GM12878 (cell line): ENCODE data around the gene ZMYND15. TPM values are rescaled to one million over a fixed set of nuclear protein-coding genes. Genes with fewer than 3 reads are reported as not detected.

ENCODE experiments used
- ATAC-seq: fragments of 200-7000 bp; cut with Tn5 transposase; 3 replicates; pipeline ENCODE4 v1.9.1; 2020; ENCODE audit warnings: mild to moderate bottlenecking, moderate library complexity
- BruUV-seq: library from RNA; stranded (reverse); fragments of 400-500 nt; replicated peaks from 2 replicates; lab custom pipeline; 2021; lab: Mats Ljungman, UMichigan
- CTCF ChIA-PET: fragments of 300-600 bp; sonication (Branson Sonifier 250); formaldehyde crosslinking; extraction: SDS; loops from one replicate; lab custom pipeline; 2021; ENCODE audit warnings: inconsistent platforms; lab: Yijun Ruan, JAX
- POLR2A ChIA-PET: fragments of 350-600 bp; formaldehyde crosslinking; extraction: SDS; loops from one replicate; lab custom pipeline; 2021; ENCODE audit warnings: inconsistent platforms; lab: Charles Lee
- RAD21 ChIA-PET: fragments of 300-600 bp; sonication (Branson Sonifier 250); formaldehyde crosslinking; loops from one replicate; lab custom pipeline; 2023; ENCODE audit warnings: antibody characterized with exemption; ENCODE audit not compliant: unreplicated experiment; lab: Charles Lee
- SMC1A ChIA-PET: fragments of 300-600 bp; sonication (Branson Sonifier 250); formaldehyde crosslinking; loops from one replicate; lab custom pipeline; 2023; ENCODE audit not compliant: unreplicated experiment, uncharacterized antibody; lab: Charles Lee
- DNase-seq: peaks from one replicate; pipeline ENCODE4 v3.0.0-alpha.2; 2011; ENCODE audit warnings: low read depth, low spot score
- FAIRE-seq: peaks from 3 replicates; lab custom pipeline; 2011; peaks lifted over from hg19 to GRCh38; lab: Jason Lieb, UNC
- H2AFZ ChIP-seq: 2 replicates; pipeline ENCODE4 v1.6.0; 2011; ENCODE audit warnings: low read depth, low read length, control low read depth; ENCODE audit not compliant: control insufficient read depth
- H3K27ac ChIP-seq: 2 replicates; pipeline ENCODE4 v1.5.1; 2011; ENCODE audit warnings: control low read depth; ENCODE audit not compliant: control insufficient read depth, insufficient read depth
- H3K27me3 ChIP-seq, 2 experiments: replicated peaks in 1 of 2; 2 replicates each; pipeline versions ENCODE4 v1.6.0 to v1.6.1; 2011; ENCODE audit warnings: low read length in 1 of 2; ENCODE audit not compliant: control insufficient read depth in 2 of 2, insufficient read depth in 2 of 2
- H3K36me3 ChIP-seq, 2 experiments: 2 replicates each; pipeline ENCODE4 v1.5.1; 2011; ENCODE audit warnings: low read length in 1 of 2; ENCODE audit not compliant: control insufficient read depth in 2 of 2, insufficient read depth in 2 of 2
- H3K4me1 ChIP-seq: 2 replicates; pipeline ENCODE4 v1.6.1; 2011; ENCODE audit warnings: mild to moderate bottlenecking, low read length, moderate library complexity, mixed read lengths; ENCODE audit not compliant: control insufficient read depth, insufficient read depth
- H3K4me2 ChIP-seq: 2 replicates; pipeline ENCODE4 v1.6.0; 2011; ENCODE audit warnings: control low read depth; ENCODE audit not compliant: control insufficient read depth, insufficient read depth
- H3K4me3 ChIP-seq: fragments of 200-600 bp; sonication (generic); 2 replicates; pipeline ENCODE4 v1.5.1; 2016
- H3K79me2 ChIP-seq: 2 replicates; pipeline ENCODE4 v1.6.0; 2011; ENCODE audit warnings: low read length; ENCODE audit not compliant: control insufficient read depth, insufficient read depth
- H3K9ac ChIP-seq: 2 replicates; pipeline ENCODE4 v1.8.0; 2011; ENCODE audit warnings: low read length, control low read depth, mixed read lengths; ENCODE audit not compliant: control insufficient read depth, insufficient read depth
- H3K9me3 ChIP-seq: replicated peaks from 3 replicates; pipeline ENCODE4 v1.5.1; 2011; ENCODE audit warnings: mild to moderate bottlenecking, low read length; ENCODE audit not compliant: control insufficient read depth, insufficient read depth
- H4K20me1 ChIP-seq: 2 replicates; pipeline ENCODE4 v1.6.0; 2011; ENCODE audit not compliant: control insufficient read depth, insufficient read depth
- BACH1 ChIP-seq: fragments of 450-650 bp; IDR thresholded peaks from 2 replicates; pipeline ENCODE4 v1.6.1; 2017; ENCODE audit warnings: mild to moderate bottlenecking, borderline replicate concordance
- BHLHE40 ChIP-seq, 2 experiments: fragments of 450-650 bp in 1 of 2; IDR thresholded peaks; 2 replicates each; pipeline ENCODE4 v1.6.1; 2011 to 2017; ENCODE audit warnings: low read depth in 2 of 2, borderline replicate concordance in 1 of 2, improper control_type of control experiment in 1 of 2, low read length in 1 of 2, mild to moderate bottlenecking in 1 of 2
- CBFB ChIP-seq: IDR thresholded peaks from 2 replicates; pipeline ENCODE4 v1.6.1; 2016; ENCODE audit warnings: antibody characterized with exemption, low read depth
- CBX5 ChIP-seq: sonication (generic); IDR thresholded peaks from 2 replicates; pipeline ENCODE4 v1.6.1; 2016; ENCODE audit warnings: low read depth, moderate library complexity, mild to moderate bottlenecking, inconsistent platforms
- CREM ChIP-seq: IDR thresholded peaks from 2 replicates; pipeline ENCODE4 v1.6.1; 2014; ENCODE audit warnings: antibody characterized with exemption, low read depth
- DPF2 ChIP-seq: fragments of 450-650 bp; IDR thresholded peaks from 2 replicates; pipeline ENCODE4 v1.6.1; 2017; ENCODE audit warnings: mild to moderate bottlenecking
- EED ChIP-seq: sonication (generic); IDR thresholded peaks from 2 replicates; pipeline ENCODE4 v1.6.1; 2016; ENCODE audit warnings: antibody characterized with exemption, low read depth
- FOXM1 ChIP-seq: IDR thresholded peaks from 2 replicates; pipeline ENCODE4 v1.6.1; 2012; ENCODE audit warnings: low read depth, mild to moderate bottlenecking, inconsistent platforms, low read length, moderate library complexity
- HCFC1 ChIP-seq: fragments of 150-350 bp; IDR thresholded peaks from 2 replicates; pipeline ENCODE4 v1.6.1; 2014; ENCODE audit warnings: low read length
- HDAC6 ChIP-seq: fragments of 200-600 bp; sonication (generic); IDR thresholded peaks from one replicate; pipeline ENCODE4 v1.8.0; 2017; ENCODE audit warnings: antibody characterized with exemption; ENCODE audit not compliant: unreplicated experiment
- IKZF1 ChIP-seq: fragments of 450-650 bp; conservative IDR thresholded peaks from 2 replicates; pipeline ENCODE4 v1.6.1; 2017; ENCODE audit warnings: antibody characterized with exemption, mild to moderate bottlenecking
- IRF4 ChIP-seq: IDR thresholded peaks from 2 replicates; pipeline ENCODE4 v1.6.1; 2011; ENCODE audit warnings: low read depth, low read length
- JUNB ChIP-seq: IDR thresholded peaks from 2 replicates; pipeline ENCODE4 v1.6.1; 2016; ENCODE audit warnings: antibody characterized with exemption, mild to moderate bottlenecking
- JUND ChIP-seq: IDR thresholded peaks from 2 replicates; pipeline ENCODE4 v1.6.1; 2012; ENCODE audit warnings: low read depth, mild to moderate bottlenecking, low read length, improper control_type of control experiment, moderate library complexity
- MTA3 ChIP-seq: IDR thresholded peaks from 2 replicates; pipeline ENCODE4 v1.6.1; 2012; ENCODE audit warnings: low read length, inconsistent platforms, borderline replicate concordance
- NR2C1 ChIP-seq: fragments of 450-650 bp; IDR thresholded peaks from 2 replicates; pipeline ENCODE4 v1.6.1; 2017; ENCODE audit warnings: antibody characterized with exemption, mild to moderate bottlenecking, moderate library complexity
- NR2F1 ChIP-seq: fragments of 450-650 bp; conservative IDR thresholded peaks from 2 replicates; pipeline ENCODE4 v1.6.1; 2017; ENCODE audit warnings: mild to moderate bottlenecking
- POLR2A ChIP-seq: IDR thresholded peaks from 2 replicates; pipeline ENCODE4 v1.6.1; 2011; ENCODE audit warnings: low read depth, mild to moderate bottlenecking, low read length
- RUNX3 ChIP-seq: IDR thresholded peaks from 2 replicates; pipeline ENCODE4 v1.6.1; 2012; ENCODE audit warnings: low read length, inconsistent platforms
- SMAD1 ChIP-seq: fragments of 450-650 bp; IDR thresholded peaks from 2 replicates; pipeline ENCODE4 v1.6.1; 2018; ENCODE audit warnings: mild to moderate bottlenecking, low read depth; ENCODE audit not compliant: partially characterized antibody
- SPI1 ChIP-seq: IDR thresholded peaks from 2 replicates; pipeline ENCODE4 v1.6.1; 2011; ENCODE audit warnings: low read depth, mild to moderate bottlenecking, low read length, moderate library complexity, borderline replicate concordance; ENCODE audit not compliant: insufficient read depth
- SREBF1 ChIP-seq: IDR thresholded peaks from 2 replicates; pipeline ENCODE4 v1.6.1; 2012; ENCODE audit warnings: mild to moderate bottlenecking, low read length
- TARDBP ChIP-seq: IDR thresholded peaks from 2 replicates; pipeline ENCODE4 v1.6.1; 2016; ENCODE audit warnings: borderline replicate concordance
- TCF3 ChIP-seq: IDR thresholded peaks from 2 replicates; pipeline ENCODE4 v1.6.1; 2012; ENCODE audit warnings: low read depth, mild to moderate bottlenecking, low read length, borderline replicate concordance; ENCODE audit not compliant: insufficient read depth
- ZBED1 ChIP-seq: IDR thresholded peaks from 2 replicates; pipeline ENCODE4 v1.6.1; 2016; ENCODE audit warnings: borderline replicate concordance
- WGBS: methylation state at CpG from one replicate; pipeline ENCODE4 v1.1.6; 2016; ENCODE audit warnings: low lambda C conversion rate; ENCODE audit not compliant: insufficient replicate concordance, insufficient coverage; ENCODE audit errors: missing lambda C conversion rate; 5-methylcytosine and 5-hydroxymethylcytosine counted together
- in situ Hi-C: fragments of 300-500 bp; cut with MboI; formaldehyde crosslinking; loops from 9 replicates; pipeline ENCODE4 v1.14.3; 2018; ENCODE audit warnings: mixed read lengths
- intact Hi-C: fragments of 100-400 bp; cut with micrococcal nuclease; formaldehyde crosslinking; loops from one replicate; pipeline ENCODE4 v1.14.2; 2022; ENCODE audit not compliant: unreplicated experiment
- polyA plus RNA-seq, 11 experiments: library from polyadenylated mRNA; depleted of rRNA in 4 of 11; unstranded in 6 of 11; stranded (reverse) in 5 of 11; fragments of >200 nt; fragmentation: Nextera tagmentation in 4 of 11; fragmentation: Illumina TruSeq in 1 of 11; extraction: Ambion mirVana in 4 of 11; extraction: Trizol in 1 of 11; gene quantifications; 1 replicate in 1 of 11; 2 replicates in 10 of 11; pipeline versions ENCODE4 v1.2.1 to v1.2.3, GENCODE V29; 2011 to 2016; ENCODE audit warnings: inconsistent platforms in 2 of 11, missing spikeins in 2 of 11, low read depth in 1 of 11
- total RNA-seq, 4 experiments: library from RNA; depleted of rRNA in 3 of 4; stranded (reverse); fragments of >200 nt in 3 of 4; fragmentation: Illumina TruSeq in 1 of 4; extraction: Trizol in 1 of 4; gene quantifications; 2 replicates each; pipeline versions ENCODE4 v1.2.1 to v1.2.3, GENCODE V29; 2013 to 2021
- TF ChIP-seq, protein P1 (sequence below): fragments of 450-650 bp; IDR thresholded peaks from 2 replicates; pipeline ENCODE4 v1.6.1; 2017; ENCODE audit warnings: borderline replicate concordance

ZMYND15 gene
- total and polyA plus RNA-seq, 10 of the 15 experiments (the other 5 are each of a cell fraction or from before 2014, with no cell fraction given): 0.03 to 0.17 (median 0.06) TPM; not detected in 4

DNA sequence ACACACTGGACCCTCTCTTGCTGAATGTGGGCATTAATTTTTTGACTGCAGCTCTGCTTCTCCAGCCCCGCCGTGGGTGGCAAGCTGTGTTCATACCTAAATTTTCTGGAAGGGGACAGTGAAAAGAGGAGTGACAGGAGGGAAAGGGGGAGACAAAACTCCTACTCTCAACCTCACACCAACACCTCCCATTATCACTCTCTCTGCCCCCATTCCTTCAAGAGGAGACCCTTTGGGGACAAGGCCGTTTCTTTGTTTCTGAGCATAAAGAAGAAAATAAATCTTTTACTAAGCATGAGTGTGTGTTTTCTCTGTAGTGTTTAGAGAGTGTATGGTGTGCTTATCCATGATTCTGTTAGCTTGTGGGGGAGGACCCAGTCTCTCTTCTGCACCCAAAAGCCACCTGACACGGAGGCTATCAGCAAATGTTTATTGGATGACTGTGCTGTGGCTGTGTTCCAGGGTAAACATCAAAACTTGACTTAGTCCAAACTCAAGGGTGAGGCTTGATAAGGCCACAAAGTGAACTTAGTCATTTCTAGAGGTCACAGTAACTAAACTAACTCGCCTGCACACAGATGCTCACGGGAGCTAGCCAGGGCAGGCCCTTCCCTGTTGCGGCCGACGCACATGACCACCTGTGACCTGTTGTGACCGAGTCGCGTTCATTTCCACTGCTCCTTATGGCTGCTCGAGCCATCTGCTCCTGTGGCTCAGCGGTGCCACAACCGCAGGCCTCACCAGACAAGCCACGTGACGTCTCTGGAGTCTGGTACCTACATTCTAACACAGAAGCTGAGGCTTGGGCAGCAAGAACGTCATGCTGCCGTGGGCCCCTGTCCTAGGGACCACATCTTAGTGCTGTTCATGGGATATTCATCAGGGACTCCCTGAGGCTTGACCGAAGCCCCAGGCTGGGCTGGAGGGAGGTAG lies 18.2 kb upstream of the ZMYND15 start:
- intact Hi-C loops (no loop called here), in situ Hi-C loops (no loop called here)
- no peaks in the 10 kb centered on the region for H3K9me3 ChIP-seq
- RAD21 ChIA-PET: no interaction called here
- peaks cover 6 to 12% of the 10 kb centered on the region in 2 experiments; a peak in 3 of 4 replicates for H3K36me3 ChIP-seq
- POLR2A ChIA-PET: no interaction called here
- H3K27me3 ChIP-seq: no peaks in the 10 kb centered on the region
- H2AFZ ChIP-seq: no peak overlapping the region
- H3K4me2 ChIP-seq: no peak overlapping the region
- FAIRE-seq (no peak), ATAC-seq (no peak), DNase-seq (no peak)
- BruUV-seq: no TSS peak
- CTCF ChIA-PET: interaction anchor here (0.6 kb wide), 1 partner anchor 7 kb away, joined by 3 read pairs; no protein-coding TSS in a partner anchor
- no peak overlapping the region for H3K4me3 ChIP-seq
- SMC1A ChIA-PET: interaction anchor here (1.6 to 2.0 kb wide), 2 partner anchors 8 to 11 kb away, joined by 3 to 7 read pairs; partner anchors contain the start of gene ARRB2
- H4K20me1 ChIP-seq: no peaks in the 10 kb centered on the region
- H3K27ac ChIP-seq: no peak overlapping the region
- 46% methylated on average over 20 of the region's 20 CpGs for WGBS
- no peak overlapping the region for H3K9ac ChIP-seq
- peaks cover 5% of the 10 kb centered on the region for H3K4me1 ChIP-seq
- H3K79me2 ChIP-seq: no peaks in the 10 kb centered on the region
- TF ChIP-seq MTA3 (peak; percentile 83; the same call in 1 of the 2 replicates), IKZF1 (peak; percentile 63; the same call in 1 of the 2 replicates), CREM (peak; percentile 47; the same call in 1 of the 2 replicates), NR2C1 (peak; percentile 30; the same call in 1 of the 2 replicates), EED (peak; percentile 75), IRF4 (peak; percentile 56; the same call in 1 of the 2 replicates), BHLHE40 (IDR thresholded peaks at IDR 0.05; ENCODE audit: borderline replicate concordance in 1 of 2, low read depth in 2 of 2, low read length in 1 of 2) (peak; percentile 49 to 93; a peak in 3 of 4 replicates), HDAC6 (no peak), BACH1 (no peak), POLR2A (peak; percentile 50; the same call in 1 of the 2 replicates), SREBF1 (no peak), DPF2 (0 out of 2 replicates have a peak, but pooled peaks have one; percentile 24), TCF3 (peak; percentile 63; the same call in 1 of the 2 replicates), SMAD1 (no peak), TARDBP (no peak), JUNB (peak; percentile 67), HCFC1 (no peak), SPI1 (no peak), RUNX3 (peak; percentile 90), JUND (no peak), NR2F1 (peak; percentile 94), CBX5 (no peak), ZBED1 (0 out of 2 replicates have a peak, but pooled peaks have one; percentile 34), CBFB (peak; percentile 72; the same call in 1 of the 2 replicates), FOXM1 (0 out of 2 replicates have a peak, but pooled peaks have one; percentile 37)
- TF ChIP-seq, protein P1, sequence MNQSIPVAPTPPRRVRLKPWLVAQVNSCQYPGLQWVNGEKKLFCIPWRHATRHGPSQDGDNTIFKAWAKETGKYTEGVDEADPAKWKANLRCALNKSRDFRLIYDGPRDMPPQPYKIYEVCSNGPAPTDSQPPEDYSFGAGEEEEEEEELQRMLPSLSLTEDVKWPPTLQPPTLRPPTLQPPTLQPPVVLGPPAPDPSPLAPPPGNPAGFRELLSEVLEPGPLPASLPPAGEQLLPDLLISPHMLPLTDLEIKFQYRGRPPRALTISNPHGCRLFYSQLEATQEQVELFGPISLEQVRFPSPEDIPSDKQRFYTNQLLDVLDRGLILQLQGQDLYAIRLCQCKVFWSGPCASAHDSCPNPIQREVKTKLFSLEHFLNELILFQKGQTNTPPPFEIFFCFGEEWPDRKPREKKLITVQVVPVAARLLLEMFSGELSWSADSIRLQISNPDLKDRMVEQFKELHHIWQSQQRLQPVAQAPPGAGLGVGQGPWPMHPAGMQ: no peak
